Mucosa of descending colon (tissue), 3 donors: ENCODE measurements around the gene KCNA10. TPM values are rescaled to one million over a fixed set of nuclear protein-coding genes. Genes with fewer than 3 reads are reported as not detected.

Experiments
- ATAC-seq: fragments of 200-7000 bp; cut with Tn5 transposase; one replicate; pipeline ENCODE4 v1.9.1; 2020; ENCODE audit warnings: mild to moderate bottlenecking, moderate library complexity
- DNase-seq, 3 donors: peaks; one replicate each; pipeline ENCODE4 v3.0.0-alpha.2; 2020
- H3K36me3 ChIP-seq: fragments of 200-600 bp; one replicate; pipeline ENCODE4 v1.8.0; 2021; ENCODE audit warnings: low read depth, mild to moderate bottlenecking
- H3K4me1 ChIP-seq: fragments of 200-600 bp; one replicate; pipeline ENCODE4 v1.8.0; 2021; ENCODE audit warnings: low read depth, mild to moderate bottlenecking
- H3K4me3 ChIP-seq: fragments of 200-600 bp; one replicate; pipeline ENCODE4 v1.8.0; 2021; ENCODE audit warnings: mild to moderate bottlenecking
- H3K9me3 ChIP-seq: fragments of 200-600 bp; one replicate; pipeline ENCODE4 v1.8.0; 2021; ENCODE audit warnings: mild to moderate bottlenecking
- CTCF ChIP-seq: fragments of 200-600 bp; IDR thresholded peaks from one replicate; pipeline ENCODE4 v1.8.0; 2022; ENCODE audit warnings: antibody characterized with exemption, mild to moderate bottlenecking
- intact Hi-C, 2 donors: fragments of 100-400 bp; cut with DNase I in 1 of 2; cut with micrococcal nuclease in 1 of 2; formaldehyde crosslinking; loops; one replicate each; pipeline versions ENCODE4 v1.11.0 to v1.11.1; 2022; cut with DNase I, micrococcal nuclease
- total RNA-seq, 3 donors: library from RNA; stranded (reverse); fragmentation: NEBNext Ultra II Directional in 2 of 3; extraction: Animal tissue kit (Norgen Biotek cat#: 25700) in 2 of 3; gene quantifications; one replicate each; pipeline versions ENCODE4 v1.2.1 to v1.2.4, GENCODE V29; 2021 to 2023
- donor health status: DM: no; HTN: no; CAD: no; lungs with moderate emphysema.
- donor health status: DM: no; HTN: no; CAD: no.
- donor health status: DM: no; HTN: yes; CAD: no.

KCNA10 gene
- total RNA-seq, 3 donors from 2014 or later, result not detected

DNA sequence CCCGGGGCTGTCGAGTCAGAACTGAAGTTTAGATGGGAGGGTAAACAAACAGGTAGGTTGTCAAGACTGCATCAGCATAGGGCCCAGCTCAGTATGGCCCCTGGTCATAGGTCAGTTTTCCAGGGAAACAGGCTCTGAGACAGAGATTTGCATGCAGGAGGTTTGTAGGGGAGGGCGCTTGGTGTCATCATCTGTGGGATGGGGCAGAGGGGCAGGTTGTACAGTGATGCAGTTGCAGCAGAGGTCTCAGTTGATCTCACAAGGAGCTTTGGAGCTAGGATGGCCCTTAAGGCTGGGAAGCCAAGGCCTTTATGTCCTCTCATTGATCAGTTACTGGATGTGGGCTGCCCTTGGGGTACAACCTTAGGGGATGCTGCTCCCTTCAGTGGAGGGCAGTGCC is 38.5 kb upstream of the KCNA10 start:
- no peak for TF ChIP-seq CTCF
- intact Hi-C loops, result loop anchor here in 1 of 2 donors (10.0 kb wide), 1 partner anchor 57 kb away; no protein-coding TSS in a partner anchor

DNA sequence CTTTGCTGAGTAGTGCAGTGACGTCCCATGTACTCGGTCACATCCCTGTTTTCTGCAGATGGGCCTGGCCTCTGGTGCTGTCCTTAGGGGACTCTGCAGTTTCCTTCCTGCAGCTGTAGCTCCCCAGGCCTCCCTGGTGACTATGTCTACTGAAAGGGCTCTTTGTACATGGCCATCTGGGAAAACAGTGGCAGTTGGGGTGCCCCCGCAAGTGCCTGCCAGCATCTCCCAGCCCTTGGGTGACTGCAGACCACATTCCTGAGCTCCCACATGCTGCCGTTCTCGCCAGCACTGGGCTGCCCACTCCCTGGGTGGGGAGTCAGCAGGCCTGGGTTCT is 37.5 kb upstream of the KCNA10 start:
- DNase-seq (no peak), ATAC-seq (no peak)
- Histone ChIP-seq H3K4me3 (no peak overlapping the region), H3K4me1 (no peaks in the 10 kb centered on the region), H3K9me3 (no peaks in the 10 kb centered on the region), H3K36me3 (no peaks in the 10 kb centered on the region)
- TF ChIP-seq CTCF, result no peak
- intact Hi-C loops, result loop anchor here in 1 of 2 donors (10.0 kb wide), 1 partner anchor 58 kb away; no protein-coding TSS in a partner anchor

More for the DNA sequence above, 38.5 kb upstream of the KCNA10 start:
- DNase-seq, result no peak
- Histone ChIP-seq H3K9me3 (no peaks in the 10 kb centered on the region), H3K4me1 (no peaks in the 10 kb centered on the region), H3K4me3 (no peak overlapping the region), H3K36me3 (no peaks in the 10 kb centered on the region)
- no peak for ATAC-seq

DNA sequence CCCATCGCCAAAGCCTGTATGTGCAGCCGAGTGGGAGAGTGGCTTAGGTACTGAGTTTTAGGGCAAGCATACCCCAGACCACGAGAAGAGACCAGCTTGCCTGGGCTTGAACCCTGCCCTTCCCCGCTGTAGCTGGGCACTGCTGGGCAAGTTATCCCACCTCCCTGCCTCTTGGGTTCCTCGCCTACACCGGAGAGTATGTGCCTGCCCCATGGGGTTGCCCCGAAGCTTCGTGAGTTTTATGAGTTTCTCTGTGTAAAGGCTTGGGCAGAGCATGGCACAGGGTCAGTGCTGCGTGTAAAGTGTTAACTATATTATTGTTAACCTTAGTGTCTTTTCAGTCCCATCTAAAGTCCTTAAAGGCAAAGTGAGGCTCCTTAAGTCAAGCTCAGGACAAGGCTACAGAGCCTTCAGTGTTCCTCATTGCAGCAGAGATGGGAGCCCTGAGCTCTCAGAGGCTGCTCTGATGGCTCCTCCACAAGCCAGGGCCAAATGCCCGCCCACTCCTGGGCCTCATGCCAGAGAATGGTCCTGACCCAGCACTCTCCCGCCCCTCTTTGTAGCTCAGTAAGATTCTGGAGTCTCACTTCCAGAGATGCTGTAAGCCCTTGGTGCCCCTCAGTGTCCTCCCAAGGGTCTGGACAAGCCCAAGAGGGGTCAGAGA is 37.0 kb upstream of the KCNA10 start:
- peak in 2 of 3 donors; percentile 18 to 30 for DNase-seq
- TF ChIP-seq CTCF, result no peak
- peak; percentile 22 for ATAC-seq

DNA sequence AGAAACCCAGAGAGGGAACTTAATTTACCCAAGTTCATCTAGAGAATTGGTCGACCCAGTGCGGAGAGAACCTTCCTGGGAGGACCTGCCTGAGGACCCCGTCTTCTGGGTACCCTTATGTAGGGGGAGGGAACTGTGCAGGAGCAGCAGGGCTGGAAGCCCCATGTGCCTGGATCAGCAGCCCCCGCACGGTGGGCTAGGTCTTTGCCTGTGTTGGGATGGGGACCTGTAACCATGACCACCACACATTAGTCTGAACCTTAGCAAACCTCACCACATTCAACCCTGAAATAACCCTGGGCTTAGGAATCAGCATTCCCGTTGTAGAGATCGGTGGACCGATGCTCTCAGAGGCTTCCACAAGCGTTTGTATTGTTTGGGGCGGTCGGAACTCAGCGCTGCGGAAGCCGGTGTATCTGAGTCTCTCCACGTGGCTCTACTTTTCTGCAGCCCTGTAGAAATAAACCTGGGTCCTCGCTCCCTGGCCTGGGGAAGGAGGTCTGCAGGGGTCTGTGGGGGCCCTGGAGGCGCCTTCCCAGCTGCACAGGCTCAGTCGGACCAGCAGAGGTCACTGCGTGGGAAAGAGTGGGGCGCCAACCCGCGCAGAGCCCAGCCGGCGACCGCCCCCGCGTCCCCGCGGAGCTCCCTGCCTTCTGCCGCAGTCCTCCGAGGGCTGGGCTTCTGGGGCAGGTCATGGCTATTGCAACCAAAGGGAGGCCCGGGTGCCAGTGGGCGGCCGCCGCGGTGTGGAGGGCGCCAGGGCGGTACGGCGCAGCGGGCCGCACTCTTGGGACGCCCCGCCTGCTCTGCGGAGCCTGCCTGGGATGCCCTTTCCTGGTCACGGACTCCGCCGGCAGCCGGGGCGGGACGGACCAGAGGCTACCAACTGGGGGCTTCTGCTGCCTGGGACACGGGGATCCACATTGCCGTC is 36.2 kb upstream of the KCNA10 start:
- peak; percentile 36 for TF ChIP-seq CTCF
- no peaks in the 10 kb centered on the region for H3K36me3 ChIP-seq
- DNase-seq (peak in 2 of 3 donors; percentile 23 to 50), ATAC-seq (peak; percentile 82)
- no peak overlapping the region for H3K4me3 ChIP-seq
- H3K9me3 ChIP-seq, result no peaks in the 10 kb centered on the region
- intact Hi-C loops, result loop anchor here in 1 of 2 donors (10.0 kb wide), 1 partner anchor 60 kb away; no protein-coding TSS in a partner anchor
- H3K4me1 ChIP-seq, result no peaks in the 10 kb centered on the region

More for the DNA sequence above, 37.0 kb upstream of the KCNA10 start:
- Histone ChIP-seq H3K4me1 (no peaks in the 10 kb centered on the region), H3K4me3 (no peak overlapping the region), H3K9me3 (no peaks in the 10 kb centered on the region), H3K36me3 (no peaks in the 10 kb centered on the region)
- intact Hi-C loops, result loop anchor here in 1 of 2 donors (10.0 kb wide), 1 partner anchor 59 kb away; no protein-coding TSS in a partner anchor

- no peaks in the 10 kb centered on the region for H3K4me1 ChIP-seq
- no peak for ATAC-seq
- TF ChIP-seq CTCF, result no peak
- no peak overlapping the region for H3K4me3 ChIP-seq
- DNase-seq, result no peak
- intact Hi-C loops, result loop anchor here in 1 of 2 donors (10.0 kb wide), 1 partner anchor 63 kb away; no protein-coding TSS in a partner anchor
- H3K9me3 ChIP-seq, result no peaks in the 10 kb centered on the region
- H3K36me3 ChIP-seq, result no peaks in the 10 kb centered on the region
Observed at GRCh38 chr1:110551278-110551809, 32.4 kb upstream of the KCNA10 start.
